Measurements from ENCODE around the gene DENR. TPM values are rescaled to one million over a fixed set of nuclear protein-coding genes. Genes with fewer than 3 reads are reported as not detected.

DENR gene
- total RNA-seq, 1 donor from 2014 or later = 29.1 TPM

- peak overlapping the region; percentile 90 for H3K27ac ChIP-seq
These were observed 661 bp downstream of the DENR start for GRCh38 chr12:122753319-122753650.

GRCh38 chr12:122754790-122755189 is 2.2 kb downstream of the DENR start:
- TF ChIP-seq, protein P1, sequence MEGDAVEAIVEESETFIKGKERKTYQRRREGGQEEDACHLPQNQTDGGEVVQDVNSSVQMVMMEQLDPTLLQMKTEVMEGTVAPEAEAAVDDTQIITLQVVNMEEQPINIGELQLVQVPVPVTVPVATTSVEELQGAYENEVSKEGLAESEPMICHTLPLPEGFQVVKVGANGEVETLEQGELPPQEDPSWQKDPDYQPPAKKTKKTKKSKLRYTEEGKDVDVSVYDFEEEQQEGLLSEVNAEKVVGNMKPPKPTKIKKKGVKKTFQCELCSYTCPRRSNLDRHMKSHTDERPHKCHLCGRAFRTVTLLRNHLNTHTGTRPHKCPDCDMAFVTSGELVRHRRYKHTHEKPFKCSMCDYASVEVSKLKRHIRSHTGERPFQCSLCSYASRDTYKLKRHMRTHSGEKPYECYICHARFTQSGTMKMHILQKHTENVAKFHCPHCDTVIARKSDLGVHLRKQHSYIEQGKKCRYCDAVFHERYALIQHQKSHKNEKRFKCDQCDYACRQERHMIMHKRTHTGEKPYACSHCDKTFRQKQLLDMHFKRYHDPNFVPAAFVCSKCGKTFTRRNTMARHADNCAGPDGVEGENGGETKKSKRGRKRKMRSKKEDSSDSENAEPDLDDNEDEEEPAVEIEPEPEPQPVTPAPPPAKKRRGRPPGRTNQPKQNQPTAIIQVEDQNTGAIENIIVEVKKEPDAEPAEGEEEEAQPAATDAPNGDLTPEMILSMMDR (IDR thresholded peaks at IDR 0.05) = no peak
- peaks cover 50% of the 10 kb centered on the region for H3K36me3 ChIP-seq
- no peaks in the 10 kb centered on the region for H3K27me3 ChIP-seq
- DNase-seq (no peak), ATAC-seq (no peak)
- H3K9me3 ChIP-seq = no peaks in the 10 kb centered on the region
- H3K4me3 ChIP-seq = no peak overlapping the region
- intact Hi-C loops (cut with DNase I) = loop anchor here (5.0 kb wide), 1 partner anchor 117 kb away; no protein-coding TSS in a partner anchor
- peaks cover 10% of the 10 kb centered on the region for H3K4me1 ChIP-seq
- no peak overlapping the region for H3K27ac ChIP-seq

More at GRCh38 chr12:122753319-122753650, 661 bp downstream of the DENR start:
- no peak for ATAC-seq
- Histone ChIP-seq H3K4me1 (peaks cover 10% of the 10 kb centered on the region), H3K9me3 (no peaks in the 10 kb centered on the region), H3K36me3 (peaks cover 45% of the 10 kb centered on the region), H3K27me3 (no peaks in the 10 kb centered on the region), H3K4me3 (peak overlapping the region; percentile 97)
- TF ChIP-seq, protein P1 (IDR thresholded peaks at IDR 0.05) = no peak
- DNase-seq = no peak
- intact Hi-C loops (cut with DNase I) = loop anchor here (5.0 kb wide), 1 partner anchor 116 kb away; no protein-coding TSS in a partner anchor

- intact Hi-C loops (cut with DNase I) = no loop called here
- Histone ChIP-seq H3K4me3 (no peak overlapping the region), H3K9me3 (no peaks in the 10 kb centered on the region), H3K36me3 (peaks cover 68% of the 10 kb centered on the region), H3K27me3 (no peaks in the 10 kb centered on the region), H3K27ac (no peak overlapping the region), H3K4me1 (peaks cover 10% of the 10 kb centered on the region)
- TF ChIP-seq, protein P1 (IDR thresholded peaks at IDR 0.05) = no peak
- ATAC-seq (no peak), DNase-seq (no peak)
These were observed 4.9 kb downstream of the DENR start for GRCh38 chr12:122757568-122757967.

- Histone ChIP-seq H3K4me1 (no peaks in the 10 kb centered on the region), H3K9me3 (no peaks in the 10 kb centered on the region), H3K27me3 (no peaks in the 10 kb centered on the region), H3K36me3 (no peaks in the 10 kb centered on the region), H3K27ac (no peak overlapping the region), H3K4me3 (no peak overlapping the region)
- no peak for DNase-seq
- intact Hi-C loops (cut with DNase I) = no loop called here
- TF ChIP-seq, protein P1 (IDR thresholded peaks at IDR 0.05) = no peak
- ATAC-seq = no peak
These were observed 32.9 kb downstream of the DENR start for GRCh38 chr12:122785503-122785902.

- DNase-seq = no peak
- TF ChIP-seq, protein P1 (IDR thresholded peaks at IDR 0.05) = no peak
- no peak for ATAC-seq
These were observed 35.8 kb downstream of the DENR start for GRCh38 chr12:122788387-122788786.

DNA sequence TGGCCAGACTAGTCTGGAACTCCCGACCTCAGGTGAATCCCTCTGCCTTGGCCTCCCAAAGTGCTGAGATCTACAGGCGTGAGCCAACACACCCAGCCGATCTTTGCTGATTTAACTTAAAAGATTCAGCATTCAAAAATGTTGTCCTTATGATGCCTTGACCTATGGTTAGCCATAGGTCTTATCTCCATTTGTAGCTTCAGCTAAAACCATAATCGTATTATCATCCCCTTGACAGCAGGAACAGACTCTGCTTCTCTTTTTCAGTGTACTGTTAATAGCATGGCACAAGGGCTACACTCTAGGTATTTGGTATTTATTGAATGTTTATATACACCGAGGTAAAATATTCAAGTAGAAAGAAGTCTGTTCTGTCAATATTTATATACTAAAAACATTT is 37.0 kb downstream of the DENR start:
- intact Hi-C loops (cut with DNase I) = loop anchor here (10.0 kb wide), 1 partner anchor 165 kb away; no protein-coding TSS in a partner anchor
- no peaks in the 10 kb centered on the region for H3K36me3 ChIP-seq
- TF ChIP-seq, protein P1 (IDR thresholded peaks at IDR 0.05) = no peak
- no peak overlapping the region for H3K27ac ChIP-seq
- ATAC-seq (no peak), DNase-seq (no peak)
- H3K27me3 ChIP-seq = no peaks in the 10 kb centered on the region
- no peaks in the 10 kb centered on the region for H3K4me1 ChIP-seq
- H3K9me3 ChIP-seq = no peaks in the 10 kb centered on the region
- no peak overlapping the region for H3K4me3 ChIP-seq

More at GRCh38 chr12:122788387-122788786, 35.8 kb downstream of the DENR start:
- H3K9me3 ChIP-seq = no peaks in the 10 kb centered on the region
- H3K27me3 ChIP-seq = no peaks in the 10 kb centered on the region
- no peaks in the 10 kb centered on the region for H3K4me1 ChIP-seq
- no peaks in the 10 kb centered on the region for H3K36me3 ChIP-seq
- no peak overlapping the region for H3K4me3 ChIP-seq
- no peak overlapping the region for H3K27ac ChIP-seq
- intact Hi-C loops (cut with DNase I) = no loop called here
